PFSK-1 (cell line): ENCODE measurements around the gene HAO2.

ENCODE experiments used
- FOXP2 ChIP-seq: optimal IDR thresholded peaks from 2 replicates; pipeline ENCODE3; 2011; ENCODE audit warnings: borderline replicate concordance, control low read depth, inconsistent platforms; ENCODE audit not compliant: insufficient read depth; ENCODE audit errors: extremely low read length, extremely low read depth
- POLR2AphosphoS5 ChIP-seq: IDR thresholded peaks from 2 replicates; pipeline ENCODE4 v1.6.1; 2012; ENCODE audit warnings: low read depth, mild to moderate bottlenecking, control low read depth, low read length, moderate library complexity
- REST ChIP-seq, 2 experiments: IDR thresholded peaks; 2 replicates each; pipeline versions ENCODE4 v1.6.1 to v1.8.0; 2011 to 2012; ENCODE audit warnings: low read depth in 2 of 2, low read length in 2 of 2, control low read depth in 1 of 2, inconsistent platforms in 1 of 2, mild to moderate bottlenecking in 1 of 2, moderate library complexity in 1 of 2; ENCODE audit not compliant: insufficient read depth in 1 of 2
- SIN3A ChIP-seq: IDR thresholded peaks from 2 replicates; pipeline ENCODE4 v1.6.1; 2012; ENCODE audit warnings: mild to moderate bottlenecking, low read length, moderate library complexity, borderline replicate concordance; ENCODE audit not compliant: insufficient read depth
- TAF1 ChIP-seq: IDR thresholded peaks from 2 replicates; pipeline ENCODE4 v1.6.1; 2012; ENCODE audit warnings: low read length, control low read depth, borderline replicate concordance; ENCODE audit not compliant: insufficient read depth

The HAO2 gene

GRCh38 chr1:119359730-119360129 is 8.9 kb upstream of the HAO2 start:
- TF ChIP-seq POLR2AphosphoS5 (no peak), REST (IDR thresholded peaks at IDR 0.05; ENCODE audit: insufficient read depth in 1 of 2, low read depth in 2 of 2, low read length in 2 of 2) (no peak), FOXP2 (no peak), SIN3A (no peak), TAF1 (no peak)

- TF ChIP-seq REST (IDR thresholded peaks at IDR 0.05; ENCODE audit: insufficient read depth in 1 of 2, low read depth in 2 of 2, low read length in 2 of 2), result no peak
- TF ChIP-seq FOXP2, result no peak
- no peak for TF ChIP-seq POLR2AphosphoS5
- TF ChIP-seq SIN3A, result no peak
These were observed 7.4 kb upstream of the HAO2 start for GRCh38 chr1:119361205-119361604.

- TF ChIP-seq POLR2AphosphoS5, result no peak
- TF ChIP-seq REST (IDR thresholded peaks at IDR 0.05; ENCODE audit: insufficient read depth in 1 of 2, low read depth in 2 of 2, low read length in 2 of 2), result no peak
- TF ChIP-seq FOXP2, result no peak
- TF ChIP-seq TAF1, result no peak
- no peak for TF ChIP-seq SIN3A
These were observed 6.8 kb upstream of the HAO2 start for GRCh38 chr1:119361620-119362344.

- TF ChIP-seq POLR2AphosphoS5 (no peak), REST (IDR thresholded peaks at IDR 0.05; ENCODE audit: insufficient read depth in 1 of 2, low read depth in 2 of 2, low read length in 2 of 2) (no peak), FOXP2 (no peak), SIN3A (no peak), TAF1 (no peak)
These were observed 5.4 kb upstream of the HAO2 start for GRCh38 chr1:119363162-119363561.

- no peak for TF ChIP-seq TAF1
- no peak for TF ChIP-seq POLR2AphosphoS5
- no peak for TF ChIP-seq SIN3A
- no peak for TF ChIP-seq FOXP2
- TF ChIP-seq REST (IDR thresholded peaks at IDR 0.05; ENCODE audit: insufficient read depth in 1 of 2, low read depth in 2 of 2, low read length in 2 of 2), result no peak
These were observed 3.9 kb upstream of the HAO2 start for GRCh38 chr1:119364640-119365039.
